HepG2 (cell line): Measurements from ENCODE around the gene PRKAR1A. TPM values are rescaled to one million over a fixed set of nuclear protein-coding genes. Genes with fewer than 3 reads are reported as not detected.

ENCODE experiments used
- FOSL2 ChIP-seq: sonication (generic); formaldehyde crosslinking; IDR thresholded peaks from 2 replicates; pipeline ENCODE4 v1.4.0; 2020; ENCODE audit warnings: missing genetic modification reagents
- SIX1 ChIP-seq: sonication (generic); formaldehyde crosslinking; IDR thresholded peaks from 2 replicates; pipeline ENCODE4 v1.4.0; 2020; ENCODE audit warnings: missing genetic modification reagents, borderline replicate concordance
- ZC3H13 ChIP-seq: sonication (generic); formaldehyde crosslinking; IDR thresholded peaks from 2 replicates; pipeline ENCODE4 v1.8.1; 2023; ENCODE audit warnings: mild to moderate bottlenecking, missing genetic modification reagents, moderate library complexity
- ZNF556 ChIP-seq: sonication (generic); formaldehyde crosslinking; IDR thresholded peaks from 2 replicates; pipeline ENCODE4 v1.4.0; 2020; ENCODE audit warnings: mild to moderate bottlenecking, missing genetic modification reagents, borderline replicate concordance
- polyA plus RNA-seq, 8 experiments: library from polyadenylated mRNA; depleted of rRNA in 3 of 8; stranded (reverse) in 7 of 8; unstranded in 1 of 8; fragments of >200 nt; fragmentation: Illumina TruSeq in 4 of 8; extraction: Trizol in 4 of 8; gene quantifications; 2 replicates each; pipeline versions ENCODE4 v1.2.1 to v1.2.3, GENCODE V29; 2011 to 2016; ENCODE audit warnings: low read depth in 4 of 8, missing spikeins in 1 of 8, mixed read lengths in 1 of 8; ENCODE audit not compliant: insufficient read depth in 1 of 8
- total RNA-seq, 5 experiments: library from RNA; depleted of rRNA; stranded (reverse); fragments of >200 nt; fragmentation: Illumina TruSeq; extraction: Trizol; gene quantifications; 2 replicates each; pipeline ENCODE4 v1.2.3, GENCODE V29; 2016; ENCODE audit warnings: low read depth in 1 of 5
- TF ChIP-seq, protein P1 (sequence below): IDR thresholded peaks from 2 replicates; pipeline ENCODE4 v1.6.1; 2016; ENCODE audit warnings: low read depth, missing genetic modification reagents, missing compliant biosample characterization
- TF ChIP-seq, protein P2 (sequence below): sonication (generic); IDR thresholded peaks from 2 replicates; pipeline ENCODE4 v1.6.1; 2016; ENCODE audit warnings: low read depth, borderline replicate concordance
- TF ChIP-seq, protein P3 (sequence below): sonication (generic); formaldehyde crosslinking; IDR thresholded peaks from 2 replicates; pipeline ENCODE4 v1.4.0; 2020; ENCODE audit warnings: mild to moderate bottlenecking, missing genetic modification reagents

PRKAR1A gene
- total and polyA plus RNA-seq, 2 of the 13 experiments (the other 11 are each of a cell fraction or from before 2014, with no cell fraction given) = 265 to 266 TPM

DNA sequence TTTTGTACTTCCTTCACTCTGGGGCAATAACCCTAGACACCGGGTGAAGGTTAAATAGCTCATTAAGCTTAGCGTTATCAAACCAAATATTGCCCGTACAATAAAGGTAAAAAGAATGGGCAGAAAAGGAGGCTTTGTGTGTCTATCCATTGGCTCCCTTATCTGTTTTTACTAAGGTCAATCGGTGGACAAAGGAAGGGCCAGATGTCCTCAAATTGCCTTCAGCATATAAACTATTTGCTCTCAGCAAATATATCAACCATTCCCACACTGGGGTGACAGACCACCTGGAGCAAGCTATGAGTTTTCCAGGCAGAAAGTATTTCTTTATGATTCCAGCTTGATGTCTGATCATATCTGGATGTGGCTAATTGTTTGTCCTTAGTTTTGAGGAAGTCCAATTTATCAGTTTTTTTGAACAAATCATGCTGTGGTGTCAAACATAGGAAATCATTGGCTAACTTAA is 29.6 kb upstream of the PRKAR1A start (continued):
- TF ChIP-seq, protein P1, sequence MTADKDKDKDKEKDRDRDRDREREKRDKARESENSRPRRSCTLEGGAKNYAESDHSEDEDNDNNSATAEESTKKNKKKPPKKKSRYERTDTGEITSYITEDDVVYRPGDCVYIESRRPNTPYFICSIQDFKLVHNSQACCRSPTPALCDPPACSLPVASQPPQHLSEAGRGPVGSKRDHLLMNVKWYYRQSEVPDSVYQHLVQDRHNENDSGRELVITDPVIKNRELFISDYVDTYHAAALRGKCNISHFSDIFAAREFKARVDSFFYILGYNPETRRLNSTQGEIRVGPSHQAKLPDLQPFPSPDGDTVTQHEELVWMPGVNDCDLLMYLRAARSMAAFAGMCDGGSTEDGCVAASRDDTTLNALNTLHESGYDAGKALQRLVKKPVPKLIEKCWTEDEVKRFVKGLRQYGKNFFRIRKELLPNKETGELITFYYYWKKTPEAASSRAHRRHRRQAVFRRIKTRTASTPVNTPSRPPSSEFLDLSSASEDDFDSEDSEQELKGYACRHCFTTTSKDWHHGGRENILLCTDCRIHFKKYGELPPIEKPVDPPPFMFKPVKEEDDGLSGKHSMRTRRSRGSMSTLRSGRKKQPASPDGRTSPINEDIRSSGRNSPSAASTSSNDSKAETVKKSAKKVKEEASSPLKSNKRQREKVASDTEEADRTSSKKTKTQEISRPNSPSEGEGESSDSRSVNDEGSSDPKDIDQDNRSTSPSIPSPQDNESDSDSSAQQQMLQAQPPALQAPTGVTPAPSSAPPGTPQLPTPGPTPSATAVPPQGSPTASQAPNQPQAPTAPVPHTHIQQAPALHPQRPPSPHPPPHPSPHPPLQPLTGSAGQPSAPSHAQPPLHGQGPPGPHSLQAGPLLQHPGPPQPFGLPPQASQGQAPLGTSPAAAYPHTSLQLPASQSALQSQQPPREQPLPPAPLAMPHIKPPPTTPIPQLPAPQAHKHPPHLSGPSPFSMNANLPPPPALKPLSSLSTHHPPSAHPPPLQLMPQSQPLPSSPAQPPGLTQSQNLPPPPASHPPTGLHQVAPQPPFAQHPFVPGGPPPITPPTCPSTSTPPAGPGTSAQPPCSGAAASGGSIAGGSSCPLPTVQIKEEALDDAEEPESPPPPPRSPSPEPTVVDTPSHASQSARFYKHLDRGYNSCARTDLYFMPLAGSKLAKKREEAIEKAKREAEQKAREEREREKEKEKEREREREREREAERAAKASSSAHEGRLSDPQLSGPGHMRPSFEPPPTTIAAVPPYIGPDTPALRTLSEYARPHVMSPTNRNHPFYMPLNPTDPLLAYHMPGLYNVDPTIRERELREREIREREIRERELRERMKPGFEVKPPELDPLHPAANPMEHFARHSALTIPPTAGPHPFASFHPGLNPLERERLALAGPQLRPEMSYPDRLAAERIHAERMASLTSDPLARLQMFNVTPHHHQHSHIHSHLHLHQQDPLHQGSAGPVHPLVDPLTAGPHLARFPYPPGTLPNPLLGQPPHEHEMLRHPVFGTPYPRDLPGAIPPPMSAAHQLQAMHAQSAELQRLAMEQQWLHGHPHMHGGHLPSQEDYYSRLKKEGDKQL (CRISPR knock-in tag) = peak; percentile 97
- peak; percentile 77; the same call in 1 of the 2 replicates for TF ChIP-seq SIX1 (CRISPR knock-in tag)
- no peak for TF ChIP-seq ZNF556 (CRISPR knock-in tag)
- TF ChIP-seq, protein P2, sequence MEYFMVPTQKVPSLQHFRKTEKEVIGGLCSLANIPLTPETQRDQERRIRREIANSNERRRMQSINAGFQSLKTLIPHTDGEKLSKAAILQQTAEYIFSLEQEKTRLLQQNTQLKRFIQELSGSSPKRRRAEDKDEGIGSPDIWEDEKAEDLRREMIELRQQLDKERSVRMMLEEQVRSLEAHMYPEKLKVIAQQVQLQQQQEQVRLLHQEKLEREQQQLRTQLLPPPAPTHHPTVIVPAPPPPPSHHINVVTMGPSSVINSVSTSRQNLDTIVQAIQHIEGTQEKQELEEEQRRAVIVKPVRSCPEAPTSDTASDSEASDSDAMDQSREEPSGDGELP = peak; percentile 69; the same call in 1 of the 2 replicates
- TF ChIP-seq, protein P3, sequence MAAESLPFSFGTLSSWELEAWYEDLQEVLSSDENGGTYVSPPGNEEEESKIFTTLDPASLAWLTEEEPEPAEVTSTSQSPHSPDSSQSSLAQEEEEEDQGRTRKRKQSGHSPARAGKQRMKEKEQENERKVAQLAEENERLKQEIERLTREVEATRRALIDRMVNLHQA = no peak
- TF ChIP-seq ZC3H13 (CRISPR knock-in tag) = no peak
- peak; percentile 14; the same call in 1 of the 2 replicates for TF ChIP-seq FOSL2 (CRISPR knock-in tag)
